H1 (cell line): ENCODE measurements around the gene NPC2. TPM values are rescaled to one million over a fixed set of nuclear protein-coding genes. Genes with fewer than 3 reads are reported as not detected.

Source experiments
- CBX5 ChIP-seq: fragments of 300-800, 300-1000 bp; sonication (generic); IDR thresholded peaks from 2 replicates; pipeline ENCODE4 v1.7.1; 2016; ENCODE audit warnings: antibody characterized with exemption, low read length, low read depth
- KDM5A ChIP-seq: fragments of 200-600 bp; IDR thresholded peaks from 2 replicates; pipeline ENCODE4 v1.7.1; 2012; ENCODE audit warnings: mild to moderate bottlenecking, low read length, inconsistent platforms, mixed read lengths
- RXRA ChIP-seq: IDR thresholded peaks from 2 replicates; pipeline ENCODE4 v1.6.1; 2011; ENCODE audit warnings: low read depth, mild to moderate bottlenecking, low read length, moderate library complexity; ENCODE audit not compliant: insufficient read depth
- SIX5 ChIP-seq: IDR thresholded peaks from 2 replicates; pipeline ENCODE4 v1.6.1; 2011; ENCODE audit warnings: mild to moderate bottlenecking, low read depth, low read length
- polyA plus RNA-seq, 7 experiments: library from polyadenylated mRNA; depleted of rRNA in 3 of 7; stranded (reverse) in 5 of 7; unstranded in 2 of 7; fragments of >200 nt in 5 of 7; fragments of 200-250 nt in 2 of 7; gene quantifications; 1 replicate in 5 of 7; 2 replicates in 1 of 7; 4 replicates in 1 of 7; pipeline versions ENCODE4 v1.2.1 to v1.2.3, GENCODE V29; 2011 to 2013; ENCODE audit warnings: missing spikeins in 2 of 7, mixed read lengths in 2 of 7
- total RNA-seq: library from RNA; stranded (reverse); fragmentation: NEBNext Ultra II Directional; extraction: Animal tissue kit (Norgen Biotek cat#: 25700); gene quantifications from 2 replicates; pipeline ENCODE4 v1.2.1, GENCODE V29; 2021

The NPC2 gene
- total and polyA plus RNA-seq, 2 of the 8 experiments (the other 6 are each of a cell fraction or from before 2014, with no cell fraction given), result 178 to 258 TPM

GRCh38 chr14:74504874-74505720, 12.0 kb upstream of the NPC2 start (continued):
- TF ChIP-seq KDM5A, result no peak
- no peak for TF ChIP-seq CBX5
- no peak for TF ChIP-seq RXRA
- no peak for TF ChIP-seq SIX5
